RPMI7951 (cell line): ENCODE results near the gene PTBP1. TPM values are rescaled to one million over a fixed set of nuclear protein-coding genes. Genes with fewer than 3 reads are reported as not detected.
A peak's percentile ranks its signal among the peaks of the same experiment; 100 is the strongest.
"Not testable (repeated sequence)": the region's sequence is repeated elsewhere in the genome, so short reads cannot be mapped to it uniquely, and the experiment has no call there.

Experiments used
- DNase-seq: peaks from one replicate; pipeline ENCODE4 v3.0.0-alpha.2; 2012; ENCODE audit warnings: low read depth
- total RNA-seq: library from RNA; depleted of rRNA; stranded (reverse); fragments of >200 nt; shearing (Covaris generic); gene quantifications from 2 replicates; pipeline ENCODE4 v1.2.3, GENCODE V29; 2014

Gene PTBP1
- total RNA-seq, 1 experiment from 2014 or later: 112 TPM

DNA sequence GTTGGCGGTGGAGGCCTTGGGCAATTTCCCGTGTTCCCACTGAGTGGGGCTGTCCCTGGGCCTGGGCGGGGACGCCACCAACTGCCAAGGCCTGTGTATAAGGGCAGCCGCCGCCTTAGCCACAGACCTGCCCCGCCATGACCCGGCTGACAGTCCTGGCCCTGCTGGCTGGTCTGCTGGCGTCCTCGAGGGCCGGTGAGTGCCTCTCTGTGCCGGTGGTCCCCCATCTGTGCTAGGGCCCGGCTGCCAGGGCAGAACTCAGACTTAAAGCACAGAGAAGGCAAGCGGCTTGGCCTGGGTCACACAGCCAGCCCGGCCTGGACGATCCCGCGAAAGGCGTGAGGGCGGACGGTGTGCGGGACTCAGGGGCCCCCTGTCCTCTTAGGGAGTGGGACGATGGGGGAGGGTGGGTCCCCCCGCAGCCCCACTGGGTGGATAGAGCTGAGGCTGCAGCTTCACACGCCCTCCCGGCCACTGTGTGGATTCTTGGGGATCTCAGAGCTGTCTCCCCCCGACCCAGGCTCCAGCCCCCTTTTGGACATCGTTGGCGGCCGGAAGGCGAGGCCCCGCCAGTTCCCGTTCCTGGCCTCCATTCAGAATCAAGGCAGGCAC, 30.6 kb downstream of the PTBP1 start, which contains the start of gene AZU1:
Gene AZU1, plus strand, starts transcription at position 128 of the 612 bp plus-strand sequence. Its CDS starts 10 bp downstream, at position 138.
- no peak for DNase-seq

DNA sequence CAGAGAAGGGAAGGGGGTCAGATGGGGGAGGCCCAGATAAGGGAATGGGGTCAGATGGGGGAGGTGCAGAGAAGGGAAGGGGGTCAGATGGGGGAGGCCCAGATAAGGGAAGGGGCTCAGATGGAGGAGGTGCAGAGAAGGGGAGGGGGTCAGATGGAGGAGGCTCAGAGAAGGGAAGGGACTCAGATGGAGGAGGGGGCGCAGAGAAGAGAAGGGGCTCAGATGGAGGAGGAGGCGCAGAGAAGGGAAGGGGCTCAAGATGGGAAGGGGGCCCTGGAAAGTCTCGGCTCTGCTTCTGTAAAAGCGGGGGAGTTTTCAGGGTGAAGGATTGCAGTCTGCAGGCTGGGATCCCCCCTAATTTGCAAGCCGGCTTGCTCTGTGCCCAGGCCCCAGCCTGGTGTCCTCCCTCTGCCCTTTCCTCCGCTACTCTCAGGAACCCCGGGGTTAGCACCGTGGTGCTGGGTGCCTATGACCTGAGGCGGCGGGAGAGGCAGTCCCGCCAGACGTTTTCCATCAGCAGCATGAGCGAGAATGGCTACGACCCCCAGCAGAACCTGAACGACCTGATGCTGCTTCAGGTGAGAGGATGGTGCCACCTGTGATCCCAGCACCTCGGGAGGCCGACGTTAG, 32.0 kb downstream of the PTBP1 start:
- DNase-seq: no peak

DNA sequence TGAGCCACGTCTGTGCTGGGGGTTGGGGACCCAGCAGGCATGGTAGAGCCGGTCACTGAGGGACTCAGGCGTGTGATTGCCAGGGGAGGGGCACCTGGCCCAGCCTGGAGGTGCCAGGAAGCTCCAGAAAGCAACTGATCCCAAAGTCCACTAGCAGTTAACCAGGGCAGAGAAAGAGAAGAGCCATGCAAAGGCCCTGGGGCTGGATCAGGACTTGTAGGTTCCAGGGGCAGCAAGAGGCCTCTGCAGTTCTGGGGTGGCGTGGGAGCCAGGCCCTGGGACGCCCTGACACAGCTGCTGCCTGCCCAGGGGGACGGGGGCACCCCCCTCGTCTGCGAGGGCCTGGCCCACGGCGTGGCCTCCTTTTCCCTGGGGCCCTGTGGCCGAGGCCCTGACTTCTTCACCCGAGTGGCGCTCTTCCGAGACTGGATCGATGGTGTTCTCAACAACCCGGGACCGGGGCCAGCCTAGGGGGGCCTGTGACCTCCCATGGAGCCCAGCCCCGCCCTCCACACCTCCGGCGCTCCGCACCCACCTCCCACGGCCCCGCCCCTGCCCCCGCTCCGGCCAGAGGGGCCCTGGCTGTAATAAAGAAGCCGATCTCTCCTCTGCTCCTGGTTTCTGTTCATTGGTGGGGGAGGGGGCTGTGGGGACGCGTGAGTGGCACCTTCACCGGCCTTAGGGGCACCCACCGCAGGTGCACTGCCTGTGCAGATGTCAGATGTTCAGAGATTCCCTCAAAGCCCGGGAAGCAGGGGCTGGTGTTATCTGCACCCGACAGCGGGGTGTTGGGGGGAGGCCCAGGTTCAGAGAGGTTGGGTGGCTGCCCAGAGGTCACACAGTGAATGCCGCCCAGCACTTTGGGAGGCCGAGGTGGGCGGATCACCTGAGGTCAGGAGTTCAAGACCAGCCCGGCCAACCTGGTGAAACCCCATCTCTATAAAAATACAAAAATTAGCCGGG, 34.4 kb downstream of the PTBP1 start:
- no peak for DNase-seq

DNA sequence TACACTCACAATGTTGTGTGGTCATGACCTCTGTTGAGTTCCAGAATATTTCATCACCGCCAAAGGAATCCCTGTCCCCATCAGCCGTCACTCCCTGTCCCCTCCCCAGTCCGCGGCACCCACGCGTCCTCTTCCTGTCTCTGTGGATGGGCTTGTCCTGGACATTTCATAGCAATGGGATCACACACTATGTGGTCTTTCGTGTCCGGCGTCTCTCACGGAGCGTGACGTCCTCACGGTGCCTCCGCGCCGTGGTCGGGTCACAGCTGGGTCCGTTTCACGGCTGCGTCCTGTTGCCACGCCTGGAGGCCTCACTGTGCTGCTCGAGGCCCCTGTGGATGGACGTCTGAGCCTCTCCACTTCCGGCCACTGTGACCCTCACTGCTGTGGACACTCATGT, 37.0 kb downstream of the PTBP1 start:
- peak; percentile 34 for DNase-seq

DNA sequence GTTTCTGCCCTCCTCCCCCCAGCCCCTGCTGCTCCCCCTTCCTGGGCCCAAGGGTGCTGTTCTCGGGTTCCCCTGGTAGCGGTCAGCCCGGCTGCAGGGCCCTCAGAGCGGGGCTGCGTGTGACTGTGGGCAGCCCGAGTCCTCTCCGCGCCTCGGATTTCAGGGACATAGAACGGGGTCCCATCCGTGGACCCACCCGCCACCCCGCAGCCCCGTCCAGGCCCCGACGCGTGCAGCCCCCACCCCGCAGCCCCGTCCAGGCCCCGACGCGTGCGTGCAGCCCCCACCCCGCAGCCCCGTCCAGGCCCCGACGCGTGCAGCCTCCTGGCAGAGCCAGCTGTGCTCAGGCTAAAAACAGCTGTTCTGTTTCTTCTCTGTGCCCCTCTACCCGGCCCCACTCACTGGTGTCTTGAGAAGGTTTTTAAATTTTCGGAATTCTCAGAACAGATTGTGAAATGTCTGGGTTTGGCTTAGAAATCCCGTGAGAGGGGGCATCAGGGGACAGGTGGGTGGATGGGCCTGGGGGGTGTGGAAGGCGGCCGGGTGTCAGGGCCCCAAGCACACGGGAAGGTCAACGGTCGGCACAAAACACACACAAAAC, 38.1 kb downstream of the PTBP1 start:
- no peak for DNase-seq

DNA sequence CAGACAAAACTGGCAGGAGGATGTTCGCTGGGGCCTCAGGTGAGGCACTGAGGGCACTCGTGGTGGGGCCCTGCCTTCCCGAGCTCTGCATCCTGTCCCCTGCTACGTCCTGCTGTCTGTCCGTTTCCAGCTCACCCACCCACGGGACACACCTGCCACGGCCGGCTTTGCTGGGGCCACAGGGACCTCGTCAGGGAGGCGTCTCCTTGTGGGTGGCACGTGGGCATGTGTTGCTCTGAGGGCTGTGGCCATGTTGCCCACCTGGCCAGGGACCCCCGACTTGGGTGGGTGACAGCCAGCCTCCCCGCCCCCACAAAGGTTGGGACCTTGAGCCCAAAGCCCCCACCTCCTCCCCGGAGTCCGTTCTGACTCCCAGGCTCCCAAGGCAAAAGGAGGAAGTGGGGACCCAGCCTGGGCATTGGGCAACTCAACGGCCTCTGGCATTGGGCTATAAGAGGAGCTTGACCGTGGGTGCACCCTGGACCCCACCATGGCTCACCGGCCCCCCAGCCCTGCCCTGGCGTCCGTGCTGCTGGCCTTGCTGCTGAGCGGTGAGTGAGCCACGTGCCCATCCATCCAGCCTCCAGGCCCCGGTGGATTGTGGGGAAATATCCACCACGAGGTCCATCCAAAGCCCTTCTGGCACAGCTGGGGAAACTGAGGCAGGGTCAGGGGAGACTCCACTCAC, 43.4 kb downstream of the PTBP1 start, which contains the start of gene PRTN3:
Gene PRTN3, plus strand, starts transcription at position 481 of the 688 bp plus-strand sequence. Its CDS starts 10 bp downstream, at position 491.
- DNase-seq: no peak

DNA sequence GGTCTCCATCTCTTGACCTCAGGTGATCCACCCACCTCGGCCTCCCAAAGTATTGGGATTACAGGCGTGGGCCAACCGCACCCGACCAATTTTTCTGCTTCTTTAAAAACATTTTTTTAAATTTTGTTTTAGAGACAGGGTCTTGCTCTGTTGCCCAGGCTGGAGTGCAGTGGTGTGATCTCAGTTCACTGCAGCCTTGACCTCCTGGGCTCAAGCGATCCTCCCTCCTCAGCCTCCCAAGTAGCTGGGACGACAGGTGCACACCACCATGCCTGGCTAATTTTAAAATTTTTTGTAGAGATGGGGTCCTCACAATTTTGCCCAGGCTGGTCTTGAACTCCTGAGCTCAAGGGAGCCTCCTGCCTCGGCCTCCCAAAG, 45.5 kb downstream of the PTBP1 start:
- not testable (repeated sequence) for DNase-seq

DNA sequence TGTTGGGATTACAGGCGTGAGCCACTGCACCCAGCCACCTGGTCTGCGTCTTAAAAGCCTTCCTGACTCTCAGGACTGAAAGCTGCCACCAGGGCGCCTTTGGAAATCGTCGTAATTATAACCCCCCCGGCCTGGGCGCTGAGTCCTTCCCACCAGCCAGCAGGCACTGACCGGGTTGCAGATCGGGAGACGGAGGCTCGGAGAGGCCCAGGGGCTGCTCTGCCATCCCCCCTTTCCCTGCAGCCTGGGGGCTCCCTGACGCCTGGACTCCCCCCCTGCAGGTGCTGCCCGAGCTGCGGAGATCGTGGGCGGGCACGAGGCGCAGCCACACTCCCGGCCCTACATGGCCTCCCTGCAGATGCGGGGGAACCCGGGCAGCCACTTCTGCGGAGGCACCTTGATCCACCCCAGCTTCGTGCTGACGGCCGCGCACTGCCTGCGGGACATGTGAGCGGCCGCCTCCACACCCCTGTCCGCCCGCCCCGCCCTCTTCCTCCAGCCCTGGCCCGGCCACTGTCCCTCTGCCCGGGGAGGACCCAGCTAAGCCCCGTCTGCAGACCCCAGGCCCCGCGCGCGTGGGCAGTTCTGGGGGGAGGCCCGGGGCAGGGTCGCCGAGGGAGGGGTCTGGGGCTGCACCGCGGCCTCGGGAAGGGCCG, 46.1 kb downstream of the PTBP1 start:
- DNase-seq: no peak

DNA sequence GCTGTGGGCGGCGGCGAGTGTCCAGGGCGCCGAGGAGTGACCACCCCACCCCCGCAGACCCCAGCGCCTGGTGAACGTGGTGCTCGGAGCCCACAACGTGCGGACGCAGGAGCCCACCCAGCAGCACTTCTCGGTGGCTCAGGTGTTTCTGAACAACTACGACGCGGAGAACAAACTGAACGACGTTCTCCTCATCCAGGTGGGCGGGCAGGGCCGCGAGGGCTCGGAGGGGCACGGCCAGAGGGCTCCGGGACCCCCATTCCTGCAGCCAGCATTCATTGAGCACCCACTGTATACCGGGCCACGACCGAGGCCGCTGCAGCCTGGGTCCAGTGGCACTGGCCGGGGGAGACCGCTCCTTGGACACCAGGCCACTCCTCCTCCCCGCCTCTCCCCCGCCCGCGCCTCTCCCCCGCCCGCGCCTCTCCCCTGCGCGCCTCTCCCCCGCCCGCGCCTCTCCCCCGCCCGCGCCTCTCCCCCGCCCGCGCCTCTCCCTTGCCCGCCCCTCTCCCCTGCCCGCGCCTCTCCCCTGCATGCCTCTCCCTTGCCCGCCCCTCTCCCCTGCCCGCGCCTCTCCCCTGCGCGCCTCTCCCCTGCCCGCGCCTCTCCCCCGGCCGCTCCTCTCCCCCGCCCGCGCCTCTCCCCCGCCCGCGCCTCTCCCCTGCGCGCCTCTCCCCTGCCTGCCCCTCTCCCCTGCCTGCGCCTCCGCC, 46.7 kb downstream of the PTBP1 start:
- DNase-seq: no peak

DNA sequence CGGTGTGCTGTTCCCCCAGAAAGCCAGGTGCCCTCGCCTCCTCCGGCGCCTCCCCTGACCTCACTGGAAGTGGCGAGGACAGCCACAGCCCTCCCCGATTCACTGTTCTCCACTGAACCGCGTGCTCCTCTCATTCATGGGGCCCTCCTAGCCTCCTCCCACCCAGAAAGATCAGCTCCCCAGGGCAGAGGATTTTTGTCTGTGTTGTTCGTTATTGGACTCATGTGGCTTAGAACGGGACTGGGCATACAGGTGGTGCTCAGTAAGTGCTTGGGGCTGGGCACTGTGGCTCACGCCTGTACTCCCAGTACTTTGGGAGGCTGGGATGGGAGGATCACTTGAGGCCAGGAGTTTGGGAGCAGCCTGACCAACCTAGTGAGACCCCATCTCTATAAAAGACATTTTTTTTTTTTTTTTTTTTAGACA, 47.3 kb downstream of the PTBP1 start:
- DNase-seq: no peak

DNA sequence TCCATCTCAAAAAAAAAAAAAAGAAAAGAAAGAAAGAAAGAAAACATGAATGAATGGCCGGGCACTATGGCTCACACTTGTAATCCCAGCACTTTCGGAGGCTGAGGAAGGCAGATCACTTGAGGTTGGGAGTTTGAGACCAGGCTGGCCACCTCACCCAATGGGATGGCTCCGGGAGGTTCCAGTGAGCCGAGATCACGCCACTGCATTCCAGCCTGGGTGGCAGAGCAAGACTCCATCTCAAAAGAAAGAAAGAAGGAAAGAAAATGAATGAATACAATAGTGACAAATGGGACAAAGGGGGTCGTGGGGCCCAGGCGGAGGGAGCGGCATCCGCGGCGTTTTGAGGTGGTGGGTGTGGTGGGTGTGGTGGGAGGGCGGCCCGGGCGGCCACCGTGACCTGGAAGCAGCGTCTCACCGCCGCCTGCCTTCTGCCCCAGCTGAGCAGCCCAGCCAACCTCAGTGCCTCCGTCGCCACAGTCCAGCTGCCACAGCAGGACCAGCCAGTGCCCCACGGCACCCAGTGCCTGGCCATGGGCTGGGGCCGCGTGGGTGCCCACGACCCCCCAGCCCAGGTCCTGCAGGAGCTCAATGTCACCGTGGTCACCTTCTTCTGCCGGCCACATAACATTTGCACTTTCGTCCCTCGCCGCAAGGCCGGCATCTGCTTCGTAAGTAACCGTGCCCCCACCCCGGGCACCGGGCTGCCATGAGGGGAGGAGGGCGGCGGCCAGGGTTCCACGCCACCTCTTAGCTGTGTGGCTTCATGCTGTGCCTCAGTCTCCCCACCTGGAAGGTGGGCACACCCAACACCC, 48.7 kb downstream of the PTBP1 start:
- DNase-seq: no peak

DNA sequence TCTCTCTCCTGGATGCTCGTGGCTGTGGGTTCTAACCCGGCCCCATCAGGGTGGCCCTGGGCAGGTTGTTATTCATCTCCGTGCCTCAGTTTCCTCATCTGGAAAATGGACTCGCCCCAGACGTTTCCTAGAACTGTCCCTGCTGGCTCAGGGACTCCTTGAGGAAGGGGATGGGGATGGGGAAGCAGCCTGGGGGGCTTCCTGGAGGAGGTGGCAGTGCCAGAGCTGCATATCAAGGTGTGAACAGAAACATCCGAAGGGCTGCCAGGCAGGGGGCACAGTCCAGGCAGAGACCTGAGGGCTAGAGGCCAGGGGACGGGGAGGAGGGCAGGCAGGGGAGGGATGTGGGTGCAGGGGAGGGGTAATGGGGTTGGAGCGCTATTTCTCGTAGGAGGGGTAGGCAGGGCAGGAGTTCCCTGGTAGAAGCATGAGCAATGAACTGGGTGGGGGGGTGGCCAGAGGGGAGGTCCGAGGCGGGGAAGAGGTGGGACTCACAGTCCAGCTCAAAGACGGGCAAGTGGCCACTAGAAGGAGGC, 51.2 kb downstream of the PTBP1 start:
- DNase-seq: no peak

DNA sequence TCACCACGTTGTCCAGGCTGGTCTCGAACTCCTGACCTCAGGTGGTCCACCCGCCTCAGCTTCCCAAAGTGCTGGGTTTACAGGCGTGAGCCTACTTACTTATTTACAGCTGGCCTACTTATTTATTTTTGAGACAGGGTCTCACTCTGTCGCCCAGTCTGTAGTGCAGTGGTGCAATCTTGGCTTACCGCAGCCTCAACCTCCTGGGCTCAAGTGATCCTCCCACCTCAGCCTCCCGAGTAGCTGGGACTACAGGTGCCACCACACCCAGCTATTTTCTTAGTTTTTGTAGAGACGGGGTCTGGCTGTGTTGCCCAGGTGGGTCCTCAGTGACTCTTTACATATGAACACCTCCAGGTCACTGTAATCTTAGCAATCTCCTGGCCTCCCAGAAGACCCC, 51.9 kb downstream of the PTBP1 start:
- not testable (repeated sequence) for DNase-seq

DNA sequence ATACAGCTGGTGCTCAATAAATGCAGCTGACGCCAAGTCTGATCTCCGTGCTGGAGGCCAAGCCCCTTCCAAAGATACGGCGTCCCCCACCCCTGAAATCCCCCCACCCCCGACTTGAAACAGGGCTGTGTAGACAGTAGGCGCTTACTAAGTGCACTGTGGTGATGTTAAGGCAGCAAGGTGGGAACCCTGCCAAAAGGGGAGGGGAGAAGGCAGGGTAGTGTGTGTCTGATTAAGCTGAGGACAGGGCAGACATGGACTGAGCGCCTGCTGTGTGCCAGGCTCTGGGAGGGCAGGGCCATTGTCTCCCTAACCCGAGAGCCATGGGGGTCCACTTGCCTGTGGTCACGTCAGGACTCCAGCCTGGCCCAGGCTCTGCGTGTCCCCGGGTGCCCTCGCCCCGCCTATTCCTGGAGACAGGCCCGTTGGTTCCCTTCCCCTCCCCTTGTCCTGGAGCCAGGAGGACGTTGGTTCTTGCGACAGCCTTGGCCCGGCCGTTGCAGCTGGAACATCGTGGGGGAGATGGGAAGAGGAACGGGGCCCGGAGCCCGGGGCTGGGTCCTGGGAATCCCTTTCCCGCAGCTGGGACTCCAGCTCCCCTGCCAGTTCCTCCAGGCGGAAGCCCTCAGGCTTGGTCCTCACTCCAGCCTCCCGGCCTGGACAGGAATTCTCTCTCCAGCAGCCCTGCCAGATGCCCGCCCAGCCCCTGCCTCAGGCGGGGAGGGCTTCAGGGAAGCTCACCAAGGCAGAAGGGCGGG, 53.1 kb downstream of the PTBP1 start:
- DNase-seq: peak; percentile 96

DNA sequence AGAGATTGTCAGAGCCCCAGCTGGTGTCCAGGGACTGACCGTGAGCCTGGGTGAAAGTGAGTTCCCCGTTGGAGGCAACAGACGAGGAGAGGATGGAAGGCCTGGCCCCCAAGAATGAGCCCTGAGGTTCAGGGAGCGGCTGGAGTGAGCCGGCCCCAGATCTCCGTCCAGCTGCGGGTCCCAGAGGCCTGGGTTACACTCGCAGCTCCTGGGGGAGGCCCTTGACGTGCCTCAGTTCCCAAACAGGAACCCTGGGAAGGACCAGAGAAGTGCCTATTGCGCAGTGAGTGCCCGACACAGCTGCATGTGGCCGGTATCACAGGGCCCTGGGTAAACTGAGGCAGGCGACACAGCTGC, 53.7 kb downstream of the PTBP1 start:
- no peak for DNase-seq

DNA sequence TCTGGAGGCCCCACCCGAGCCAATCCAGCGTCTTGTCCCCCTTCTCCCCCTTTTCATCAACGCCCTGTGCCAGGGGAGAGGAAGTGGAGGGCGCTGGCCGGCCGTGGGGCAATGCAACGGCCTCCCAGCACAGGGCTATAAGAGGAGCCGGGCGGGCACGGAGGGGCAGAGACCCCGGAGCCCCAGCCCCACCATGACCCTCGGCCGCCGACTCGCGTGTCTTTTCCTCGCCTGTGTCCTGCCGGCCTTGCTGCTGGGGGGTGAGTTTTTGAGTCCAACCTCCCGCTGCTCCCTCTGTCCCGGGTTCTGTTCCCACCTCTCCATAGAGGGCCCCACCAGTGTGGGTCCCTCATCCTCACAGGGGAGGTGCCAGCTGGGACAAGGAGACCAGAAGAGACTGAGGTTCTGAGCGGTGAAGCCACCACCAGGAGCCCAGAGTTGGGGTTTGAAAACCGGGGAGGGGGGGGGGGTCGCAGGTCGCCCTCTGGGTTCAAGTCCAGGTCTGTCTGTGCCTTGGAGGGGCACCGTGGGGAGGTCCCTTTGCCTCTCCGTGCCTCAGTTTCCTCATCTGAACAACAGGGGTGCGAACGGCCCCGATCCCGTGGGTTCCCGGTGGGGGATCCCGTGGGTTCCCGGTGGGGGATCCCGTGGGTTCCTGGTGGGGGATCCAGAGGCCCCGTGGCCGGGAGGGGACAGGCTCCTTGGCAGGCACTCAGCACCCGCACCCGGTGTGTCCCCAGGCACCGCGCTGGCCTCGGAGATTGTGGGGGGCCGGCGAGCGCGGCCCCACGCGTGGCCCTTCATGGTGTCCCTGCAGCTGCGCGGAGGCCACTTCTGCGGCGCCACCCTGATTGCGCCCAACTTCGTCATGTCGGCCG, 55.1 kb downstream of the PTBP1 start, which contains the start of gene ELANE:
Gene ELANE, plus strand, starts transcription at position 168 of the 878 bp plus-strand sequence. Its CDS starts 26 bp downstream, at position 194.
- DNase-seq: no peak

DNA sequence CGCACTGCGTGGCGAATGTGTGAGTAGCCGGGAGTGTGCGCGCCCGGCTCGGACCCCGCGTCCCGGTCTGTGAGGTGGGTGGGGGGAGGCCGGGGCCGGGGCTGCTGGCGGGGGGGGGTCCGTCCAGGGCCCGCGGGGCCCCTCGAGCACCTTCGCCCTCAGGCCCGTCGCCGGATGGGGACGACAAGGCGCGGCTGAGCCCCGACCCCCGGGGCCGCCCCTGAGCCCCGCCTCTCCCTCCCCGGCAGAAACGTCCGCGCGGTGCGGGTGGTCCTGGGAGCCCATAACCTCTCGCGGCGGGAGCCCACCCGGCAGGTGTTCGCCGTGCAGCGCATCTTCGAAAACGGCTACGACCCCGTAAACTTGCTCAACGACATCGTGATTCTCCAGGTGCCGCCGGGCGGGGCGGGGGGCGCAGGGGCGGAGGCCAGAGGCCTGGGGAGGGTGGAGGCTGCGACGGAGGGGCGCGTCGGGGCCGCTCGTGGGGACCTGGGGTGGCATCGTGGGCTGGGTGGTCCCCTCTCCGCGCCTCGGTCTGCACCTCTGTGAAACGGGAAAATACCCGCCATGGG, 55.8 kb downstream of the PTBP1 start:
- DNase-seq: no peak
